C4-2B (cell line): ENCODE data around the gene NRG2.

Experiments used
- ZFX ChIP-seq: fragments of 450-650 bp; IDR thresholded peaks from 2 replicates; pipeline ENCODE4 v1.6.1; 2017
- TF ChIP-seq, protein P1 (sequence below): fragments of 450-650 bp; conservative IDR thresholded peaks from 2 replicates; pipeline ENCODE4 v1.5.1; 2017; ENCODE audit warnings: mild to moderate bottlenecking

- TF ChIP-seq, protein P1, sequence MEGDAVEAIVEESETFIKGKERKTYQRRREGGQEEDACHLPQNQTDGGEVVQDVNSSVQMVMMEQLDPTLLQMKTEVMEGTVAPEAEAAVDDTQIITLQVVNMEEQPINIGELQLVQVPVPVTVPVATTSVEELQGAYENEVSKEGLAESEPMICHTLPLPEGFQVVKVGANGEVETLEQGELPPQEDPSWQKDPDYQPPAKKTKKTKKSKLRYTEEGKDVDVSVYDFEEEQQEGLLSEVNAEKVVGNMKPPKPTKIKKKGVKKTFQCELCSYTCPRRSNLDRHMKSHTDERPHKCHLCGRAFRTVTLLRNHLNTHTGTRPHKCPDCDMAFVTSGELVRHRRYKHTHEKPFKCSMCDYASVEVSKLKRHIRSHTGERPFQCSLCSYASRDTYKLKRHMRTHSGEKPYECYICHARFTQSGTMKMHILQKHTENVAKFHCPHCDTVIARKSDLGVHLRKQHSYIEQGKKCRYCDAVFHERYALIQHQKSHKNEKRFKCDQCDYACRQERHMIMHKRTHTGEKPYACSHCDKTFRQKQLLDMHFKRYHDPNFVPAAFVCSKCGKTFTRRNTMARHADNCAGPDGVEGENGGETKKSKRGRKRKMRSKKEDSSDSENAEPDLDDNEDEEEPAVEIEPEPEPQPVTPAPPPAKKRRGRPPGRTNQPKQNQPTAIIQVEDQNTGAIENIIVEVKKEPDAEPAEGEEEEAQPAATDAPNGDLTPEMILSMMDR, result no peak
- no peak for TF ChIP-seq ZFX
Measured at GRCh38 chr5:139903450-139903794, 139.7 kb downstream of the NRG2 start.
